Kidney epithelial cell (primary cell): ENCODE measurements around the gene REV3L. TPM values are rescaled to one million over a fixed set of nuclear protein-coding genes. Genes with fewer than 3 reads are reported as not detected.

Experiments used
- DNase-seq: peaks from one replicate; pipeline ENCODE4 v3.0.0-alpha.2; 2010; ENCODE audit warnings: low read depth
- H3K27me3 ChIP-seq: 2 replicates; pipeline ENCODE4 v1.6.0; 2011; ENCODE audit warnings: low read length; ENCODE audit not compliant: control insufficient read depth, insufficient read depth
- H3K36me3 ChIP-seq: 2 replicates; pipeline ENCODE4 v1.5.1; 2011; ENCODE audit warnings: low read length; ENCODE audit not compliant: control insufficient read depth, insufficient read depth
- H3K4me3 ChIP-seq: 2 replicates; pipeline ENCODE4 v1.5.1; 2011; ENCODE audit warnings: low read depth, mild to moderate bottlenecking, control low read depth, low read length
- CTCF ChIP-seq: IDR thresholded peaks from 2 replicates; pipeline ENCODE4 v1.5.1; 2011; ENCODE audit warnings: mild to moderate bottlenecking, moderate library complexity, low read length, control low read depth, inconsistent platforms; ENCODE audit not compliant: insufficient read depth, poor library complexity, severe bottlenecking
- total RNA-seq: library from RNA; depleted of rRNA; stranded (reverse); fragments of >200 nt; gene quantifications from 2 replicates; pipeline ENCODE4 v1.2.3, GENCODE V29; 2015

Gene REV3L
- total RNA-seq, 1 donor from 2014 or later, result 35.7 TPM

- TF ChIP-seq CTCF, result no peak
- DNase-seq, result no peak
- Histone ChIP-seq H3K4me3 (no peak overlapping the region), H3K36me3 (no peaks in the 10 kb centered on the region), H3K27me3 (no peaks in the 10 kb centered on the region)
Observed at GRCh38 chr6:111417181-111417585, 65.8 kb downstream of the REV3L start.

- Histone ChIP-seq H3K36me3 (no peaks in the 10 kb centered on the region), H3K4me3 (no peak overlapping the region), H3K27me3 (no peaks in the 10 kb centered on the region)
- TF ChIP-seq CTCF, result no peak
- no peak for DNase-seq
Observed at GRCh38 chr6:111416529-111416928, 66.5 kb downstream of the REV3L start.

GRCh38 chr6:111414373-111414772, 68.6 kb downstream of the REV3L start:
- Histone ChIP-seq H3K36me3 (no peaks in the 10 kb centered on the region), H3K27me3 (no peaks in the 10 kb centered on the region), H3K4me3 (no peak overlapping the region)
- no peak for DNase-seq
- no peak for TF ChIP-seq CTCF

GRCh38 chr6:111411978-111412566, 70.9 kb downstream of the REV3L start:
- DNase-seq, result no peak
- Histone ChIP-seq H3K36me3 (no peaks in the 10 kb centered on the region), H3K4me3 (no peak overlapping the region), H3K27me3 (no peaks in the 10 kb centered on the region)
- no peak for TF ChIP-seq CTCF

GRCh38 chr6:111411046-111411445, 72.0 kb downstream of the REV3L start:
- no peak overlapping the region for H3K4me3 ChIP-seq
- no peak for DNase-seq
- TF ChIP-seq CTCF, result no peak
- H3K27me3 ChIP-seq, result no peaks in the 10 kb centered on the region
- no peaks in the 10 kb centered on the region for H3K36me3 ChIP-seq

GRCh38 chr6:111410371-111410770, 72.6 kb downstream of the REV3L start:
- no peak for TF ChIP-seq CTCF
- Histone ChIP-seq H3K4me3 (no peak overlapping the region), H3K36me3 (no peaks in the 10 kb centered on the region), H3K27me3 (no peaks in the 10 kb centered on the region)
- no peak for DNase-seq
